ENCODE measurements around the gene ROBO1.

Gene ROBO1

DNA sequence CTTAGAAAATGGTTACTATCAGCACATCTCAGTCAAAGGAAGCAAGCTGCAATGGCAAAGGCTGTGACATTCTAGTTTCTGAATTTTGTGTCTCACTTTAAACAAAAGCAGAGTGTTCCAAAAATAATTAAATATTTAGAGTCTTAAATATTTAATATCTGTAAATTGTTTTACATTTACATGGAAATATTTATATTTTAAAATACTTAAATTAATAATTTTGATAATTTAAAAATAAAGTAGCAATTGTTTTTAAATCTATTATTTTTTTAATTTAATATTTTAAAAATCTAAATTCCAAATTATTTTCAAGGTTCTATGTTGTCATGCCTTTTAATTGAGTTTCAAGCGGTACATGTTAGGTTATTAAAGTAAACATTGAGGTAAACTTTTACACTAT is 843.1 kb downstream of the ROBO1 start:
- no peaks in the 10 kb centered on the region for H3K4me1 ChIP-seq (ENCODE audit: low read length)
- H3K79me2 ChIP-seq (ENCODE audit: low read length), result no peaks in the 10 kb centered on the region
- H3K36me3 ChIP-seq (replicated peaks; ENCODE audit: insufficient read depth, low read length), result no peaks in the 10 kb centered on the region
- no peaks in the 10 kb centered on the region for H3F3A ChIP-seq (ENCODE audit: insufficient read depth, low read length)
- H3K9me3 ChIP-seq (replicated peaks; ENCODE audit: insufficient read depth, low read length), result no peaks in the 10 kb centered on the region
- H2AFZ ChIP-seq (ENCODE audit: low read length), result no peak overlapping the region
- no peak overlapping the region for H3K9ac ChIP-seq (ENCODE audit: low read length)
- TF ChIP-seq, protein P1, sequence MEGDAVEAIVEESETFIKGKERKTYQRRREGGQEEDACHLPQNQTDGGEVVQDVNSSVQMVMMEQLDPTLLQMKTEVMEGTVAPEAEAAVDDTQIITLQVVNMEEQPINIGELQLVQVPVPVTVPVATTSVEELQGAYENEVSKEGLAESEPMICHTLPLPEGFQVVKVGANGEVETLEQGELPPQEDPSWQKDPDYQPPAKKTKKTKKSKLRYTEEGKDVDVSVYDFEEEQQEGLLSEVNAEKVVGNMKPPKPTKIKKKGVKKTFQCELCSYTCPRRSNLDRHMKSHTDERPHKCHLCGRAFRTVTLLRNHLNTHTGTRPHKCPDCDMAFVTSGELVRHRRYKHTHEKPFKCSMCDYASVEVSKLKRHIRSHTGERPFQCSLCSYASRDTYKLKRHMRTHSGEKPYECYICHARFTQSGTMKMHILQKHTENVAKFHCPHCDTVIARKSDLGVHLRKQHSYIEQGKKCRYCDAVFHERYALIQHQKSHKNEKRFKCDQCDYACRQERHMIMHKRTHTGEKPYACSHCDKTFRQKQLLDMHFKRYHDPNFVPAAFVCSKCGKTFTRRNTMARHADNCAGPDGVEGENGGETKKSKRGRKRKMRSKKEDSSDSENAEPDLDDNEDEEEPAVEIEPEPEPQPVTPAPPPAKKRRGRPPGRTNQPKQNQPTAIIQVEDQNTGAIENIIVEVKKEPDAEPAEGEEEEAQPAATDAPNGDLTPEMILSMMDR (IDR thresholded peaks at IDR 0.05; ENCODE audit: low read length), result no peak
- no peak for TF ChIP-seq EZH2 (optimal IDR thresholded peaks at IDR 0.05; ENCODE audit: low read depth, low read length)
- TF ChIP-seq EZH2phosphoT487 (IDR thresholded peaks at IDR 0.05; ENCODE audit: low read length), result no peak
- H3K4me3 ChIP-seq (ENCODE audit: low read length), result no peak overlapping the region
- H4K20me1 ChIP-seq (ENCODE audit: insufficient read depth, low read length), result no peaks in the 10 kb centered on the region
- H3K4me2 ChIP-seq (ENCODE audit: low read depth, low read length), result no peak overlapping the region
- H3K27me3 ChIP-seq (replicated peaks; ENCODE audit: insufficient read depth, low read length), result no peaks in the 10 kb centered on the region
- no peaks in the 10 kb centered on the region for H3K9me2 ChIP-seq (replicated peaks; ENCODE audit: insufficient read depth, low read length)
- no peak overlapping the region for H3K27ac ChIP-seq (ENCODE audit: low read length)
- no peak for DNase-seq

DNA sequence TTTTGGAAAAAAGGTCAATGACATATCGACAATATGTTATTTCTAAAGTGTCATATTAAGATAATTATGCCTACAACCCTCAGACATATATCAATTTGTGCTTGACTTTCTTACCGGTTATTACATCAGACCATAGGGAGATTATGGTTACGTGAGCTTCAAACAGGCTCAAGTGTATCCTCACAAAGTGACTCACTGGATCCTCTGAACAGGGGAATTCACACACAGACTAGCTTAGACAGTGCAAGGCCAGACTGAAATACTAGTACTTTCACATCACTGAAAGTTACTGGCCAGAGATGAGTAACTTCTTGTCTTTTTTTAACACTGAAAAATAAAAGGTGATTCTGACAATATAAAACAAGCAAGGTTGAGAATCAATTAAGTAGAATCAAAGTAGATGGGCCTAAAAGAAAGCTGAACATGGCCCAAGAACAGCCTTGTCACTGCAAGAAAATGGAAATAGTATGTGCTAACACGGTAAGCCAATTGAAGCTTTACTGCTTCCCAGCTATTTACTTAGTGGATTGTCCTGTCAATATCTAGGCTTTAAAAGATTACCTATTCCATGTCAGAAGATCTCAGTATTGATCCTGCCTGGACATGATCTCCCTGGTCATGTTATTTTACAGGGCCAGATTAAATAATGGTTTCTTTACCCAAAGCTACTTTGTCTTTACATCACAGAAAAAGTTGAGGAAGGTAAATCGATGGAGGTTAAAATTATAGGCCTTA is 848.6 kb downstream of the ROBO1 start:
- DNase-seq, result no peak

DNA sequence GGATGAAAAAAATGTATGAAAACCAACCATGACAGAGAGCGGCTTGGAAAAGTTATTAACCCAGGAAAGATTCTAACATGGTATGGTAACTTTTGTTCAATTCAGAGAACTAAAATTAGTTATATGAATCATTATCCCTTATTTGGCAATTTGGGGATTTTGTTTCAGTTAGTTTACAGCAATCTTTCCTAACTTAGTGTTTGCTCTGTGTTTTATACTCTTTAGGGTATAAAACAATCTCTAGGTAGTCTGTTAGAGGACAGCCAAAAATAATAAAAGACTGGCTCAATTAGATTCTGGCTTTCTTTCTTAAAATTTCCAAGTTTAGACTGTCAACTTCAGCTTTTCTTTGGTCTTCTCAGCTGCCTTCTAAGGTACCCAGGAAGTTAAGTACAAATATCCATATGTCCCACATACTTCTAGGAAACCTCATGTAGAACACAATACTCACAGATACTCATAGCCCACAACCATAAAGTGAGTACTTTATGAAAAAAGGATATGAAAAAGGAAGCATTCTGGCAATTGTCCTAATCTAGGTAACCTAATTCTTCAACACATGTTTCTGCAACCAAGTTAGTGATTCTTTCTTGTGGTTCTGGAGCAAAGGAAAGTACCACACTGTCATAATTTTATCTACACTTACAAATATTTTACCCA is 849.3 kb downstream of the ROBO1 start:
- H3K9ac ChIP-seq (ENCODE audit: low read length), result no peak overlapping the region
- no peaks in the 10 kb centered on the region for H3K4me1 ChIP-seq (ENCODE audit: low read length)

More for the DNA sequence above, 848.6 kb downstream of the ROBO1 start:
- Histone ChIP-seq H3K9me3 (replicated peaks; ENCODE audit: insufficient read depth, low read length) (no peaks in the 10 kb centered on the region), H3K4me1 (ENCODE audit: low read length) (no peaks in the 10 kb centered on the region), H2AFZ (ENCODE audit: low read length) (no peak overlapping the region), H3K79me2 (ENCODE audit: low read length) (no peaks in the 10 kb centered on the region), H4K20me1 (ENCODE audit: insufficient read depth, low read length) (no peaks in the 10 kb centered on the region), H3K36me3 (replicated peaks; ENCODE audit: insufficient read depth, low read length) (no peaks in the 10 kb centered on the region), H3K9me2 (replicated peaks; ENCODE audit: insufficient read depth, low read length) (no peaks in the 10 kb centered on the region), H3K4me3 (ENCODE audit: low read length) (no peak overlapping the region), H3K9ac (ENCODE audit: low read length) (no peak overlapping the region), H3K4me2 (ENCODE audit: low read depth, low read length) (no peak overlapping the region), H3F3A (ENCODE audit: insufficient read depth, low read length) (no peaks in the 10 kb centered on the region), H3K27me3 (replicated peaks; ENCODE audit: insufficient read depth, low read length) (no peaks in the 10 kb centered on the region), H3K27ac (ENCODE audit: low read length) (no peak overlapping the region)
- TF ChIP-seq, protein P1 (IDR thresholded peaks at IDR 0.05; ENCODE audit: low read length), result no peak
- TF ChIP-seq EZH2 (optimal IDR thresholded peaks at IDR 0.05; ENCODE audit: low read depth, low read length), result no peak
- TF ChIP-seq EZH2phosphoT487 (IDR thresholded peaks at IDR 0.05; ENCODE audit: low read length), result no peak

More for the DNA sequence above, 849.3 kb downstream of the ROBO1 start:
- TF ChIP-seq EZH2 (optimal IDR thresholded peaks at IDR 0.05; ENCODE audit: low read depth, low read length), result no peak
- TF ChIP-seq EZH2phosphoT487 (IDR thresholded peaks at IDR 0.05; ENCODE audit: low read length), result no peak
- TF ChIP-seq, protein P1 (IDR thresholded peaks at IDR 0.05; ENCODE audit: low read length), result no peak
- Histone ChIP-seq H3K36me3 (replicated peaks; ENCODE audit: insufficient read depth, low read length) (no peaks in the 10 kb centered on the region), H4K20me1 (ENCODE audit: insufficient read depth, low read length) (no peaks in the 10 kb centered on the region), H3K4me3 (ENCODE audit: low read length) (no peak overlapping the region), H3K9me2 (replicated peaks; ENCODE audit: insufficient read depth, low read length) (no peaks in the 10 kb centered on the region), H3K27me3 (replicated peaks; ENCODE audit: insufficient read depth, low read length) (no peaks in the 10 kb centered on the region), H3K79me2 (ENCODE audit: low read length) (no peaks in the 10 kb centered on the region), H3K4me2 (ENCODE audit: low read depth, low read length) (no peak overlapping the region), H3K27ac (ENCODE audit: low read length) (no peak overlapping the region), H3K9me3 (replicated peaks; ENCODE audit: insufficient read depth, low read length) (no peaks in the 10 kb centered on the region), H3F3A (ENCODE audit: insufficient read depth, low read length) (no peaks in the 10 kb centered on the region), H2AFZ (ENCODE audit: low read length) (no peak overlapping the region)
- DNase-seq, result no peak

Data from MM.1S (cell line).